ENCODE measurements around the gene SCLY. TPM values are rescaled to one million over a fixed set of nuclear protein-coding genes. Genes with fewer than 3 reads are reported as not detected.

The SCLY gene
- total RNA-seq, 1 donor from 2014 or later = 49.2 TPM

DNA sequence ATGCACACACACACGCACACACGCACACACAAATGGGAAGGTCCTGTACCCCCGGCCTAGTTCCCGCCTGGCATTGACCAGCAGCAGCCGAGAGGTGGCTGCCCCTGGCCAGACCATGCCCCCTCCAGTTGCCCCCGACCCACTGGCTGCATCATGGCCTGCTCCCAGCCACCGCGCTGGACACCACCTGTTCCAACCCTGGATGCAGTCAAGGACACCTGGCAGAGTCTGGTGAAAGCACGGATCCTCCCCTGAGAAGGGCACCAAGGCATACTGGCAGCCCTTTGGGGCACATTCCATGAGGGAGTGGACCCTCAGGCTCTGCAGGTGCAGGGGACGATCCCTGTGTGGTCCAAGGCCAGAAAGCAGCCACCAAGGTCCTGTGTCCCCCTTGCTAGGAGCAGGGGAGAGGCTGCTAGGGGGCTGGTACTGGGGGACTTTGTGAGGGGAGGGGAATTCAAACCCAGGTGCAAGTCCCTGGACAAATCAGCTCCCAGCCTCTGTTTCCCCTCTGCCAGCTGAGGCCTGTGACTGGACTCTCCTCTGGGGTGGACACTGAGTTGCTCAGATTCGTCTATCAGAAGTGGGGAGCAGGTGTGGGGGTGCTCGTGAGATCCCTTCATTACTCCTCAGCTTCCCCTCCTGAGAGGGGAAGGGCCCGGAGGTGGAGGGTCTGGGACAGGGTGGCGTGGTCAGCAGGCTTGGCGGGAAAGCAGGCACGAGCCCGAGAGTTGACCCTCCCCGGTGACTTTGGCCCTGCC lies 42.8 kb downstream of the SCLY start:
- H3K36me3 Mint-ChIP-seq (ENCODE audit: insufficient read depth) = peaks cover 2% of the 10 kb centered on the region
- H3K27me3 Mint-ChIP-seq = no peaks in the 10 kb centered on the region
- H3K27ac Mint-ChIP-seq = no peak overlapping the region
- H3K4me3 Mint-ChIP-seq (ENCODE audit: low read depth) = no peak overlapping the region
- H3K4me1 Mint-ChIP-seq (ENCODE audit: low read depth) = peaks cover 2% of the 10 kb centered on the region
- TF ChIP-seq, protein P1, sequence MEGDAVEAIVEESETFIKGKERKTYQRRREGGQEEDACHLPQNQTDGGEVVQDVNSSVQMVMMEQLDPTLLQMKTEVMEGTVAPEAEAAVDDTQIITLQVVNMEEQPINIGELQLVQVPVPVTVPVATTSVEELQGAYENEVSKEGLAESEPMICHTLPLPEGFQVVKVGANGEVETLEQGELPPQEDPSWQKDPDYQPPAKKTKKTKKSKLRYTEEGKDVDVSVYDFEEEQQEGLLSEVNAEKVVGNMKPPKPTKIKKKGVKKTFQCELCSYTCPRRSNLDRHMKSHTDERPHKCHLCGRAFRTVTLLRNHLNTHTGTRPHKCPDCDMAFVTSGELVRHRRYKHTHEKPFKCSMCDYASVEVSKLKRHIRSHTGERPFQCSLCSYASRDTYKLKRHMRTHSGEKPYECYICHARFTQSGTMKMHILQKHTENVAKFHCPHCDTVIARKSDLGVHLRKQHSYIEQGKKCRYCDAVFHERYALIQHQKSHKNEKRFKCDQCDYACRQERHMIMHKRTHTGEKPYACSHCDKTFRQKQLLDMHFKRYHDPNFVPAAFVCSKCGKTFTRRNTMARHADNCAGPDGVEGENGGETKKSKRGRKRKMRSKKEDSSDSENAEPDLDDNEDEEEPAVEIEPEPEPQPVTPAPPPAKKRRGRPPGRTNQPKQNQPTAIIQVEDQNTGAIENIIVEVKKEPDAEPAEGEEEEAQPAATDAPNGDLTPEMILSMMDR (IDR thresholded peaks at IDR 0.05; ENCODE audit: unreplicated experiment) = no peak
- no peak for DNase-seq (ENCODE audit: low spot score, unreplicated experiment)
- H3K9me3 Mint-ChIP-seq (ENCODE audit: low read depth) = no peaks in the 10 kb centered on the region

DNA sequence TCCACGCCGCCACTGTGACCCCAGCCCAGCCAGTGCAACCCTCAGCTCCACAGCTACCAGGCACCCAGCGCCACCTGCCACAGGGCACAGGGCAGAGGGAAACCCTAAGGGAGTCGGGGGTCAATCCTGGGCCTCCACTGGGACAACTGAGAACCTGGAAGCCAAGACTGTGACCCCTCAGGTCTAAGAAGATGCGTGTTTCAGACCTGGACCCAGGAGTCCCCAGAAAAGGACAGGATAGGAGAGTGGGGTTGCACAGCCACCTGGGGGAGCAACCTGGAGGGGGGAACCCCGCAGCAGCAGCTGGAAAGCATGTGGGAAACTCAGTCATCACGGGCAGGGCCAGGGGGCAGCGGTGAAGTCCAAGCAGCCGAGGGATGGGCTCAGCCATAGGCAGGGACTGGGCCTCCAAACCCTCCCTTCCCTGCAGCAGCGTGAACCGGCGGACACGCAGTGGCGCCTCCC lies 43.5 kb downstream of the SCLY start:
- Mint-ChIP-seq H3K9me3 (ENCODE audit: low read depth) (no peaks in the 10 kb centered on the region), H3K27me3 (no peaks in the 10 kb centered on the region), H3K4me1 (ENCODE audit: low read depth) (peaks cover 1% of the 10 kb centered on the region), H3K36me3 (ENCODE audit: insufficient read depth) (no peaks in the 10 kb centered on the region), H3K27ac (no peak overlapping the region), H3K4me3 (ENCODE audit: low read depth) (no peak overlapping the region)
- no peak for DNase-seq (ENCODE audit: low spot score, unreplicated experiment)
- TF ChIP-seq, protein P1 (IDR thresholded peaks at IDR 0.05; ENCODE audit: unreplicated experiment) = no peak

DNA sequence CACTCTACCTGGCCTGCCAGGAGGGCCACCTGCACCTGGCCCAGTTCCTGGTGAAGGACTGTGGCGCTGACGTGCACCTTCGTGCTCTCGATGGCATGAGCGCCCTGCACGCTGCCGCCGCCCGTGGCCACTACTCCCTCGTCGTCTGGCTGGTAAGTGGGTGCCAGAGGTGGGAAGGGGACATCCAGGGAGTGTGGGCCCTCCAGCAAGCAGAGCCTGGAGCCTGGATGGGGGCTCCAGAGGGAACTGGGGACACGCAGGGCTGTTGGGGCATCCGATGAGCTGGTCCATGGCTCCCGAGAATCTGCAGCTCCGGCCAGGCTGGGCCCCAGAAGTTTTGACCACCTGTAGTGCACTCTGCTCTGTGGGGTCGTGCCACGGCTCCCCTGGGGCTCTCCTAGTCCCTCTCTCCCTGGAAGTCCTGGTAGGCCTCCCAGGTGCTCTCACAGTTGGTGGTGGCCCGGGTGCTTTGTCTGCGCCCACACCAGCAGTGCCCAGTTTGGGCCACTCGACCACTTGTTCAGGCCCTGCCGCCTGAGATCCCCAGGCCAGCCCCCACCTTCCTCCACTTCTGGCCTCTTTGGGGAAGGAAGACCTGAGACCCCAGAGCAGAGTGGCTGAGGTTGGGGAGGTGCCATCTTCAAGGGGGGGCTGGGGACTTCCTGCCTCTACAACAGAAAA lies 44.0 kb downstream of the SCLY start:
- Mint-ChIP-seq H3K27ac (no peak overlapping the region), H3K4me3 (ENCODE audit: low read depth) (no peak overlapping the region), H3K4me1 (ENCODE audit: low read depth) (peaks cover 1% of the 10 kb centered on the region), H3K9me3 (ENCODE audit: low read depth) (no peaks in the 10 kb centered on the region), H3K36me3 (ENCODE audit: insufficient read depth) (no peaks in the 10 kb centered on the region), H3K27me3 (no peaks in the 10 kb centered on the region)
- TF ChIP-seq, protein P1 (IDR thresholded peaks at IDR 0.05; ENCODE audit: unreplicated experiment) = no peak
- no peak for DNase-seq (ENCODE audit: low spot score, unreplicated experiment)

DNA sequence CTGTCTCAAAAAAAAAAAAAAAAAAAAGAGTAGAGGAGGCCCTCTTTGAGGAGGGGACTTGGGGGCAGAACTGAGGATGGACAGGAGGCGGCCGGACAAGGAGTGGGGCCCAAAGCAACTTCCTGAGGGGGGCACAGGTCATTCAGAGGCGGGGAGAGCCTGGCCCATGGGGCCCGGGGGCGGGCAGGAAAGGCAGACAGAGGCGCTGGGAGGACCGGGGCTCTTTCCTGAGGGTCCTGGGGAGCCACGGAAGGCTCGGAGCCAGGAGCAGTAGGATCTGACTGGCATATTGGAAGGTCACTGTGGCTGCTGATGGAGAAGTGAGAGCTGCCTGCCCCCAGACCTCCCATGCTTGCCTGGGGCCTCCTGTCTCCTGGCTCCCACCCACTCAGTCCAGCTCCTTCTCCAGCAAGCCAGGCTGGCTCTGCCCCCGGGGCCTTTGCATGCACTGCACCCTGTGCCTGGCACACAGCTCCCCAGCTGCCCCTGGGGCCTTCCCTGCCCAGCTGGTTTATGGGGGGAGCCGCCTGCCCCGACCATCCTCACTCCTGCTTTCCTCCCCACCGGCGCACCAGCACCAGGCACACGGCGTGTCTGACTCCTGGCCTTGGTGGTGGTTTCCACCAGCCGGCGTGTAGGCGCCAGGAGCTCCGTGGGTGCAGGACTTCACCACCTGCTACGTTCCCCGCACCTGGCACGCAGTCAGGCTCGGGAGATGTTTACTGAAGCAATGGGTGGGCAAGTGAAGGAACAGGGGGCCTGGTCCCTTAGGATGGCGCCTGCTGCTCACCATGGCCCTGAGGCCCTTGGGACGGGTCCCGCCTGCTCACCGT lies 44.9 kb downstream of the SCLY start:
- Mint-ChIP-seq H3K36me3 (ENCODE audit: insufficient read depth) (no peaks in the 10 kb centered on the region), H3K4me3 (ENCODE audit: low read depth) (no peak overlapping the region), H3K9me3 (ENCODE audit: low read depth) (no peaks in the 10 kb centered on the region), H3K4me1 (ENCODE audit: low read depth) (peaks cover 1% of the 10 kb centered on the region), H3K27me3 (no peaks in the 10 kb centered on the region), H3K27ac (no peak overlapping the region)
- DNase-seq (ENCODE audit: low spot score, unreplicated experiment) = no peak
- TF ChIP-seq, protein P1 (IDR thresholded peaks at IDR 0.05; ENCODE audit: unreplicated experiment) = no peak

DNA sequence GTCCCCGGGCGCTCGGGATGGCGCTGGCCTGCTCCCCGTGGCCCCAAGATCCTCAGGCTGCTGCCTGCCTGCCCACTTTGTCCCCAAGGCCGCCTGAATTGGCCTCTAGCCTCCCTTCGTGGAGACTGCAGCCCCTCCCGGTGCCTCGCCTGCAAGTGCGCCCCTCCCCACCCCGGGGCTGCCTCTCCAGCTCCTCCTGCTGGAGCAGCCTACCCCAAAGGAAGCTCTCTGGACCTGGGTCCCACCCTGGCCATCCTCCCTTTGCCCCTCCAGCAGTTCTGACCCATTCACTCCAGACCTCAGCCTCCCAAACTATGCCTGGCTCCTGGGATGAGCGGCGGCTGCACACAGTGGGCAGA lies 45.5 kb downstream of the SCLY start:
- Mint-ChIP-seq H3K27me3 (no peaks in the 10 kb centered on the region), H3K27ac (no peak overlapping the region), H3K36me3 (ENCODE audit: insufficient read depth) (no peaks in the 10 kb centered on the region), H3K4me1 (ENCODE audit: low read depth) (peaks cover 1% of the 10 kb centered on the region), H3K9me3 (ENCODE audit: low read depth) (no peaks in the 10 kb centered on the region), H3K4me3 (ENCODE audit: low read depth) (no peak overlapping the region)
- DNase-seq (ENCODE audit: low spot score, unreplicated experiment) = no peak
- TF ChIP-seq, protein P1 (IDR thresholded peaks at IDR 0.05; ENCODE audit: unreplicated experiment) = no peak

Data from progenitor cell of endocrine pancreas (in vitro differentiated cells).